ENCODE results near the gene CABLES1.

Gene CABLES1

GRCh38 chr18:23127090-23127489, 8.2 kb upstream of the CABLES1 start:
- TF ChIP-seq CTCF (conservative IDR thresholded peaks at IDR 0.05; ENCODE audit: low read depth, low read length): no peak
- no peak for DNase-seq (ENCODE audit: low read depth)
- H3K4me3 ChIP-seq (ENCODE audit: low read depth, low read length): no peak overlapping the region

GRCh38 chr18:23129355-23130002, 5.8 kb upstream of the CABLES1 start:
- H3K4me3 ChIP-seq (ENCODE audit: low read depth, low read length): no peak overlapping the region
- no peak for TF ChIP-seq CTCF (conservative IDR thresholded peaks at IDR 0.05; ENCODE audit: low read depth, low read length)
- DNase-seq (ENCODE audit: low read depth): no peak

- H3K4me3 ChIP-seq (ENCODE audit: low read depth, low read length): no peak overlapping the region
- peak; percentile 81 for TF ChIP-seq CTCF (conservative IDR thresholded peaks at IDR 0.05; ENCODE audit: low read depth, low read length)
- peak; percentile 92 for DNase-seq (ENCODE audit: low read depth)
These were observed 3.5 kb upstream of the CABLES1 start for GRCh38 chr18:23131693-23132319.

- no peak for TF ChIP-seq CTCF (conservative IDR thresholded peaks at IDR 0.05; ENCODE audit: low read depth, low read length)
- H3K4me3 ChIP-seq (ENCODE audit: low read depth, low read length): peak overlapping the region; percentile 74
- DNase-seq (ENCODE audit: low read depth): no peak
These were observed 1.2 kb upstream of the CABLES1 start for GRCh38 chr18:23133860-23134779.

- no peak for TF ChIP-seq CTCF (conservative IDR thresholded peaks at IDR 0.05; ENCODE audit: low read depth, low read length)
- H3K4me3 ChIP-seq (ENCODE audit: low read depth, low read length): peak overlapping the region; percentile 74
- DNase-seq (ENCODE audit: low read depth): peak; percentile 33
These were observed 453 bp downstream of the CABLES1 start for GRCh38 chr18:23135550-23136325.

GRCh38 chr18:23136326-23137096, 1.2 kb downstream of the CABLES1 start:
- peak overlapping the region; percentile 74 for H3K4me3 ChIP-seq (ENCODE audit: low read depth, low read length)
- no peak for TF ChIP-seq CTCF (conservative IDR thresholded peaks at IDR 0.05; ENCODE audit: low read depth, low read length)
- peak; percentile 37 for DNase-seq (ENCODE audit: low read depth)
